22Rv1 (cell line): Measurements from ENCODE around the gene MTMR8.

Source experiments
- ZFX ChIP-seq: fragments of 450-650 bp; IDR thresholded peaks from 2 replicates; pipeline ENCODE4 v1.6.1; 2017; ENCODE audit warnings: antibody characterized with exemption, borderline replicate concordance
- TF ChIP-seq, protein P1 (sequence below): fragments of 450-650 bp; IDR thresholded peaks from 2 replicates; pipeline ENCODE4 v1.5.1; 2017; ENCODE audit warnings: mild to moderate bottlenecking

DNA sequence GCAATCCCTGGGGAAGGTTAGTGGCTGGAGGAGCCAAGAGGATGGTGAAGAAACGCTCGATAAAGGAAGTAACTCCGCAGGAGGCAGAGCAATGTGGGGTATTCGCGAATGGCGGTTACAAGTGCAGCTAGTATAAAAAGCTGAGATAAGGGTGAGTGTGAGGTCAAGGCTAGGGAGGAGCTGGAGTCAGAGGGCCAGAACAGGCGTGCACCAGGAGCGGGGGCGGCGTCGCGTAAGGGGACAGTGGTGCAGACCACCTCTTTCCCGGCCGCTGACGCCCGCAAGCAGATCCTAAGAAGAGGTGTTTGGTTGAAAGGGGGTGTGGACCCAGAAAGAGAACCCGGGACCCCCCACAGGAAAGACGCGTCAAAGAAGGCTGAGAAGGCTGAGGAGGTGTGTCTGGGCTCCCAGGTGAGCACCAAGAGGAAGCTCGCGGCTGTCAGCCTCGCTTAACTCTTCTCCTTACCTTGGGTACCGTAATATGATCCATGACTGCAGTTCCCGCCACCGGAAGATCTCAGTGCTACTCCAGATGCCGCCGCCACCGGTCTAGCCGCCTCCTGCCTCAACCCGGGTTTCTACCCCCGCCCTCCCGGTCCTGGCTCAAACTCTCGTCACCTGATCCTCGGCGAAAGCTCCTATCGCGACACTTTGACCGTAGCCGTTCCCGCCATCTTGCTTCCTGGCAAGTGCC is at the start of gene MTMR8:
- TF ChIP-seq, protein P1, sequence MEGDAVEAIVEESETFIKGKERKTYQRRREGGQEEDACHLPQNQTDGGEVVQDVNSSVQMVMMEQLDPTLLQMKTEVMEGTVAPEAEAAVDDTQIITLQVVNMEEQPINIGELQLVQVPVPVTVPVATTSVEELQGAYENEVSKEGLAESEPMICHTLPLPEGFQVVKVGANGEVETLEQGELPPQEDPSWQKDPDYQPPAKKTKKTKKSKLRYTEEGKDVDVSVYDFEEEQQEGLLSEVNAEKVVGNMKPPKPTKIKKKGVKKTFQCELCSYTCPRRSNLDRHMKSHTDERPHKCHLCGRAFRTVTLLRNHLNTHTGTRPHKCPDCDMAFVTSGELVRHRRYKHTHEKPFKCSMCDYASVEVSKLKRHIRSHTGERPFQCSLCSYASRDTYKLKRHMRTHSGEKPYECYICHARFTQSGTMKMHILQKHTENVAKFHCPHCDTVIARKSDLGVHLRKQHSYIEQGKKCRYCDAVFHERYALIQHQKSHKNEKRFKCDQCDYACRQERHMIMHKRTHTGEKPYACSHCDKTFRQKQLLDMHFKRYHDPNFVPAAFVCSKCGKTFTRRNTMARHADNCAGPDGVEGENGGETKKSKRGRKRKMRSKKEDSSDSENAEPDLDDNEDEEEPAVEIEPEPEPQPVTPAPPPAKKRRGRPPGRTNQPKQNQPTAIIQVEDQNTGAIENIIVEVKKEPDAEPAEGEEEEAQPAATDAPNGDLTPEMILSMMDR = no peak
- TF ChIP-seq ZFX = no peak
